Measurements from ENCODE around the gene KPNA5. TPM values are rescaled to one million over a fixed set of nuclear protein-coding genes. Genes with fewer than 3 reads are reported as not detected.

The KPNA5 gene
- total RNA-seq, 1 experiment from 2014 or later: 12.2 TPM

GRCh38 chr6:116772450-116772849 lies 91.4 kb downstream of the KPNA5 start (continued):
- TF ChIP-seq ARID4B (CRISPR knock-in tag; IDR thresholded peaks at IDR 0.05; ENCODE audit: borderline replicate concordance) (no peak), ZNF416 (CRISPR knock-in tag; IDR thresholded peaks at IDR 0.05) (no peak), ZNF263 (CRISPR knock-in tag; IDR thresholded peaks at IDR 0.05; ENCODE audit: low read depth) (no peak), NR1H2 (CRISPR knock-in tag; IDR thresholded peaks at IDR 0.05) (no peak)

- no peaks in the 10 kb centered on the region for H3K4me1 Mint-ChIP-seq
- H3K27me3 Mint-ChIP-seq (ENCODE audit: low read depth): no peaks in the 10 kb centered on the region; the same call in 1 of the 2 replicates
- no peak for ATAC-seq
- TF ChIP-seq, protein P1, sequence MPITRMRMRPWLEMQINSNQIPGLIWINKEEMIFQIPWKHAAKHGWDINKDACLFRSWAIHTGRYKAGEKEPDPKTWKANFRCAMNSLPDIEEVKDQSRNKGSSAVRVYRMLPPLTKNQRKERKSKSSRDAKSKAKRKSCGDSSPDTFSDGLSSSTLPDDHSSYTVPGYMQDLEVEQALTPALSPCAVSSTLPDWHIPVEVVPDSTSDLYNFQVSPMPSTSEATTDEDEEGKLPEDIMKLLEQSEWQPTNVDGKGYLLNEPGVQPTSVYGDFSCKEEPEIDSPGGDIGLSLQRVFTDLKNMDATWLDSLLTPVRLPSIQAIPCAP (CRISPR knock-in tag; IDR thresholded peaks at IDR 0.05): no peak
- TF ChIP-seq CREM (CRISPR knock-in tag; IDR thresholded peaks at IDR 0.05): no peak
- no peak for TF ChIP-seq RELA (CRISPR knock-in tag; IDR thresholded peaks at IDR 0.05; ENCODE audit: borderline replicate concordance)
- no peak for TF ChIP-seq IRF2 (CRISPR knock-in tag; IDR thresholded peaks at IDR 0.05; ENCODE audit: borderline replicate concordance, low read depth)
- TF ChIP-seq, protein P2, sequence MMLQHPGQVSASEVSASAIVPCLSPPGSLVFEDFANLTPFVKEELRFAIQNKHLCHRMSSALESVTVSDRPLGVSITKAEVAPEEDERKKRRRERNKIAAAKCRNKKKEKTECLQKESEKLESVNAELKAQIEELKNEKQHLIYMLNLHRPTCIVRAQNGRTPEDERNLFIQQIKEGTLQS (CRISPR knock-in tag; conservative IDR thresholded peaks at IDR 0.05): no peak
- TF ChIP-seq ATF1 (CRISPR knock-in tag; IDR thresholded peaks at IDR 0.05): no peak
- H3K27ac Mint-ChIP-seq: no peak overlapping the region
- CTCF ChIA-PET: no interaction called here
- no peak for DNase-seq (ENCODE audit: low spot score)
- H3K4me3 Mint-ChIP-seq: no peak overlapping the region
- POLR2A ChIA-PET: no interaction called here
- H3K9me3 Mint-ChIP-seq: peaks cover 4% of the 10 kb centered on the region; the same call in 1 of the 2 replicates
- no peaks in the 10 kb centered on the region for H3K36me3 Mint-ChIP-seq
Measured at GRCh38 chr6:116773886-116774285, 92.9 kb downstream of the KPNA5 start.

GRCh38 chr6:116779573-116780164 lies 98.7 kb downstream of the KPNA5 start:
- Mint-ChIP-seq H3K4me3 (no peak overlapping the region), H3K4me1 (no peaks in the 10 kb centered on the region), H3K27ac (no peak overlapping the region), H3K9me3 (peaks cover 4% of the 10 kb centered on the region; the same call in 1 of the 2 replicates), H3K27me3 (ENCODE audit: low read depth) (no peaks in the 10 kb centered on the region; the same call in 1 of the 2 replicates), H3K36me3 (no peaks in the 10 kb centered on the region)
- POLR2A ChIA-PET: interaction anchor here (1.0 kb wide), 1 partner anchor 500 kb away, joined by 3 read pairs; the partner anchor contains the start of gene TSPYL1
- DNase-seq (ENCODE audit: low spot score) (no peak), ATAC-seq (peak; percentile 83)
- TF ChIP-seq CTCF (IDR thresholded peaks at IDR 0.05): peak; percentile 20; the same call in 1 of the 2 replicates
- TF ChIP-seq NR2C2 (CRISPR knock-in tag; IDR thresholded peaks at IDR 0.05): no peak
- CTCF ChIA-PET: interaction anchor here (0.7 to 1.7 kb wide), 8 partner anchors 10 to 184 kb away, joined by 3 to 13 read pairs (median 4); partner anchors contain the start of gene RFX6

- Mint-ChIP-seq H3K36me3 (no peaks in the 10 kb centered on the region), H3K4me1 (no peaks in the 10 kb centered on the region), H3K9me3 (no peaks in the 10 kb centered on the region), H3K4me3 (no peak overlapping the region), H3K27ac (no peak overlapping the region), H3K27me3 (ENCODE audit: low read depth) (no peaks in the 10 kb centered on the region)
- no peak for TF ChIP-seq AR (CRISPR knock-in tag; IDR thresholded peaks at IDR 0.05)
- TF ChIP-seq TP53 (CRISPR knock-in tag; IDR thresholded peaks at IDR 0.05): no peak
- no peak for TF ChIP-seq CREB1 (CRISPR knock-in tag; IDR thresholded peaks at IDR 0.05)
- TF ChIP-seq ZNF232 (CRISPR knock-in tag; IDR thresholded peaks at IDR 0.05): no peak
- TF ChIP-seq SP1 (CRISPR knock-in tag; conservative IDR thresholded peaks at IDR 0.05): no peak
- no peak for TF ChIP-seq GTF2I (CRISPR knock-in tag; conservative IDR thresholded peaks at IDR 0.05)
- no peak for TF ChIP-seq EMX1 (CRISPR knock-in tag; IDR thresholded peaks at IDR 0.05)
- TF ChIP-seq, protein P2 (CRISPR knock-in tag; conservative IDR thresholded peaks at IDR 0.05): no peak
- ChIA-PET POLR2A (no interaction called here), CTCF (no interaction called here)
- no peak for ATAC-seq
- no peak for DNase-seq (ENCODE audit: low spot score)
Measured at GRCh38 chr6:116783852-116784251, 102.8 kb downstream of the KPNA5 start.
